K562 (cell line): ENCODE measurements around the gene TAX1BP1. TPM values are rescaled to one million over a fixed set of nuclear protein-coding genes. Genes with fewer than 3 reads are reported as not detected.

ENCODE experiments used
- C11orf30 ChIP-seq: fragments of 450-650 bp; IDR thresholded peaks from 2 replicates; pipeline ENCODE4 v1.6.1; 2016; ENCODE audit warnings: low read depth, mild to moderate bottlenecking
- CBFA2T2 ChIP-seq: fragments of 450-650 bp; conservative IDR thresholded peaks from 2 replicates; pipeline ENCODE4 v1.6.1; 2017; ENCODE audit warnings: mild to moderate bottlenecking
- CCNT2 ChIP-seq: IDR thresholded peaks from 2 replicates; pipeline ENCODE4 v1.6.1; 2011; ENCODE audit warnings: borderline replicate concordance, low read depth, mild to moderate bottlenecking, moderate library complexity, mixed read lengths, low read length; ENCODE audit not compliant: insufficient read length; ENCODE audit errors: extremely low read depth
- CHCHD3 ChIP-seq: fragments of 250-450 bp; sonication (Bioruptor Pico); IDR thresholded peaks from 2 replicates; pipeline ENCODE4 v2.1.2; 2022; ENCODE audit warnings: mild to moderate bottlenecking
- ETS2 ChIP-seq: IDR thresholded peaks from 2 replicates; pipeline ENCODE4 v1.6.1; 2016; ENCODE audit warnings: borderline replicate concordance, missing genetic modification characterization, mild to moderate bottlenecking, moderate library complexity, missing compliant biosample characterization; ENCODE audit not compliant: poor library complexity, severe bottlenecking
- JUND ChIP-seq, 2 experiments: IDR thresholded peaks; 2 replicates in 1 of 2; 3 replicates in 1 of 2; pipeline ENCODE4 v1.6.1; 2011; ENCODE audit warnings: borderline replicate concordance in 2 of 2, low read depth in 2 of 2, low read length in 2 of 2, improper control_type of control experiment in 1 of 2, missing biosample characterization in 1 of 2, missing genetic modification characterization in 1 of 2, missing genetic modification reagents in 1 of 2
- MEF2A ChIP-seq: IDR thresholded peaks from 2 replicates; pipeline ENCODE4 v1.6.1; 2011; ENCODE audit warnings: low read depth, mild to moderate bottlenecking, low read length, moderate library complexity; ENCODE audit not compliant: control insufficient read depth
- NONO ChIP-seq, 2 experiments: fragments of 200-400 bp in 1 of 2; fragments of 450-650 bp in 1 of 2; formaldehyde crosslinking in 1 of 2; IDR thresholded peaks; 2 replicates each; pipeline ENCODE4 v1.6.1; 2017; ENCODE audit warnings: low read depth in 2 of 2, mild to moderate bottlenecking in 2 of 2, moderate library complexity in 2 of 2, low read length in 1 of 2
- NR3C1 ChIP-seq: sonication (generic); formaldehyde crosslinking; IDR thresholded peaks from 2 replicates; pipeline ENCODE4 v1.8.1; 2022; ENCODE audit warnings: missing genetic modification reagents
- PCBP1 ChIP-seq: fragments of 200-400 bp; formaldehyde crosslinking; IDR thresholded peaks from 2 replicates; pipeline ENCODE4 v1.6.1; 2018; ENCODE audit warnings: mild to moderate bottlenecking, low read depth, low read length; ENCODE audit not compliant: poor library complexity, severe bottlenecking
- POLR2A ChIP-seq: fragments of 450-650 bp; conservative IDR thresholded peaks from 2 replicates; pipeline ENCODE4 v1.6.1; 2016
- PYGO2 ChIP-seq: fragments of 450-650 bp; IDR thresholded peaks from 2 replicates; pipeline ENCODE4 v1.6.1; 2016; ENCODE audit warnings: mild to moderate bottlenecking, missing genetic modification characterization, moderate library complexity, missing compliant biosample characterization
- RFX7 ChIP-seq: fragments of 250-450 bp; sonication (Bioruptor Pico); IDR thresholded peaks from 2 replicates; pipeline ENCODE4 v1.5.1; 2021; ENCODE audit warnings: mild to moderate bottlenecking
- RUNX1 ChIP-seq: sonication (generic); IDR thresholded peaks from 2 replicates; pipeline ENCODE4 v1.6.1; 2016; ENCODE audit warnings: antibody characterized with exemption, low read depth
- SOX6 ChIP-seq: fragments of 450-650 bp; IDR thresholded peaks from 2 replicates; pipeline ENCODE4 v1.6.1; 2014; ENCODE audit warnings: mild to moderate bottlenecking
- STAT5A ChIP-seq: IDR thresholded peaks from 2 replicates; pipeline ENCODE4 v1.6.1; 2012; ENCODE audit warnings: low read length, inconsistent platforms, borderline replicate concordance
- TEAD1 ChIP-seq, 2 experiments: fragments of 450-650 bp in 1 of 2; sonication (generic) in 1 of 2; formaldehyde crosslinking; IDR thresholded peaks; 2 replicates each; pipeline versions ENCODE4 v1.4.0 to v1.8.0; 2020 to 2022; ENCODE audit warnings: mild to moderate bottlenecking in 2 of 2, missing genetic modification reagents in 1 of 2
- TEAD4 ChIP-seq, 2 experiments: sonication (generic) in 1 of 2; formaldehyde crosslinking in 1 of 2; IDR thresholded peaks; 2 replicates each; pipeline versions ENCODE4 v1.6.1 to v1.8.0; 2012 to 2022; ENCODE audit warnings: borderline replicate concordance in 1 of 2, inconsistent platforms in 1 of 2, low read length in 1 of 2, mild to moderate bottlenecking in 1 of 2, missing genetic modification reagents in 1 of 2
- ZNF140 ChIP-seq: fragments of 250-450 bp; sonication (Bioruptor Pico); IDR thresholded peaks from 2 replicates; pipeline ENCODE4 v1.8.0; 2021; ENCODE audit warnings: moderate library complexity, mild to moderate bottlenecking, inconsistent platforms
- polyA plus RNA-seq, 8 experiments: library from polyadenylated mRNA; depleted of rRNA in 4 of 8; stranded (reverse) in 5 of 8; unstranded in 3 of 8; fragments of >200 nt; fragmentation: Nextera tagmentation in 2 of 8; fragmentation: Illumina TruSeq in 1 of 8; extraction: Ambion mirVana in 2 of 8; extraction: Trizol in 1 of 8; gene quantifications; 2 replicates each; pipeline versions ENCODE4 v1.2.1 to v1.2.3, GENCODE V29; 2011 to 2014; ENCODE audit warnings: inconsistent platforms in 1 of 8, missing spikeins in 1 of 8
- total RNA-seq, 7 experiments: library from RNA; depleted of rRNA in 6 of 7; stranded (reverse); fragments of >200 nt in 6 of 7; fragmentation: Illumina TruSeq in 2 of 7; extraction: Trizol in 2 of 7; gene quantifications; 2 replicates each; pipeline versions ENCODE4 v1.2.1 to v1.2.3, GENCODE V29; 2011 to 2021; ENCODE audit warnings: low replicate concordance in 1 of 7
- TF ChIP-seq, protein P1 (sequence below): fragments of 450-650 bp; IDR thresholded peaks from 2 replicates; pipeline ENCODE4 v1.7.0; 2016; ENCODE audit warnings: borderline replicate concordance
- TF ChIP-seq, protein P2 (sequence below): IDR thresholded peaks from 2 replicates; pipeline ENCODE4 v1.6.1; 2011; ENCODE audit warnings: borderline replicate concordance, low read depth, mild to moderate bottlenecking, moderate library complexity, low read length; ENCODE audit not compliant: insufficient read depth, poor library complexity, severe bottlenecking

The TAX1BP1 gene
- total and polyA plus RNA-seq, 9 of the 15 experiments (the other 6 are each of a cell fraction or from before 2014, with no cell fraction given) = 49.0 to 119 (median 75.9) TPM

DNA sequence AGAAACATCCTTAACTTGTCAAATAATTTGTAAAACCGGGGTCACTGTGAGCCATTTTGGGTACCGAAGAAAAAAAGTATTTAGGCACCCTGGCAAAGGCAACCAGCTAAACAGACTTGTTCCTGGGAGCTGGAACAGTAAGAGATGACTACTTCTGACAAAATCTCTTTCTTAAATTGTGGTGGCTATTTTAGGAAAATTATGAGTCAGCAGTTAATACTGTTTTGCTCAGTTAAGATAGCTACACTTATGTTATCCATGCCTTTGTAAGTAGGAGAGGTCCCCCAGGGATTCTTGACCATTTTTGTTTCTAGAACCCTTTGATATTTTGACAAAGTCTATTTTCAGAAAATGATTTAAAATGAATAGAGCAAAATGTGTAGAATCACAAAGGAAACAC, 68.7 kb downstream of the TAX1BP1 start (continued):
- peak; percentile 46; the same call in 1 of the 2 replicates for TF ChIP-seq JUND (IDR thresholded peaks at IDR 0.05; ENCODE audit: borderline replicate concordance, low read depth, low read length)
- no peak for TF ChIP-seq JUND (tag; IDR thresholded peaks at IDR 0.05; ENCODE audit: borderline replicate concordance, low read depth, low read length)
- no peak for TF ChIP-seq NR3C1 (CRISPR knock-in tag)
- TF ChIP-seq MEF2A = peak; percentile 81
- TF ChIP-seq, protein P1, sequence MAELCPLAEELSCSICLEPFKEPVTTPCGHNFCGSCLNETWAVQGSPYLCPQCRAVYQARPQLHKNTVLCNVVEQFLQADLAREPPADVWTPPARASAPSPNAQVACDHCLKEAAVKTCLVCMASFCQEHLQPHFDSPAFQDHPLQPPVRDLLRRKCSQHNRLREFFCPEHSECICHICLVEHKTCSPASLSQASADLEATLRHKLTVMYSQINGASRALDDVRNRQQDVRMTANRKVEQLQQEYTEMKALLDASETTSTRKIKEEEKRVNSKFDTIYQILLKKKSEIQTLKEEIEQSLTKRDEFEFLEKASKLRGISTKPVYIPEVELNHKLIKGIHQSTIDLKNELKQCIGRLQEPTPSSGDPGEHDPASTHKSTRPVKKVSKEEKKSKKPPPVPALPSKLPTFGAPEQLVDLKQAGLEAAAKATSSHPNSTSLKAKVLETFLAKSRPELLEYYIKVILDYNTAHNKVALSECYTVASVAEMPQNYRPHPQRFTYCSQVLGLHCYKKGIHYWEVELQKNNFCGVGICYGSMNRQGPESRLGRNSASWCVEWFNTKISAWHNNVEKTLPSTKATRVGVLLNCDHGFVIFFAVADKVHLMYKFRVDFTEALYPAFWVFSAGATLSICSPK = no peak
- TF ChIP-seq, protein P2, sequence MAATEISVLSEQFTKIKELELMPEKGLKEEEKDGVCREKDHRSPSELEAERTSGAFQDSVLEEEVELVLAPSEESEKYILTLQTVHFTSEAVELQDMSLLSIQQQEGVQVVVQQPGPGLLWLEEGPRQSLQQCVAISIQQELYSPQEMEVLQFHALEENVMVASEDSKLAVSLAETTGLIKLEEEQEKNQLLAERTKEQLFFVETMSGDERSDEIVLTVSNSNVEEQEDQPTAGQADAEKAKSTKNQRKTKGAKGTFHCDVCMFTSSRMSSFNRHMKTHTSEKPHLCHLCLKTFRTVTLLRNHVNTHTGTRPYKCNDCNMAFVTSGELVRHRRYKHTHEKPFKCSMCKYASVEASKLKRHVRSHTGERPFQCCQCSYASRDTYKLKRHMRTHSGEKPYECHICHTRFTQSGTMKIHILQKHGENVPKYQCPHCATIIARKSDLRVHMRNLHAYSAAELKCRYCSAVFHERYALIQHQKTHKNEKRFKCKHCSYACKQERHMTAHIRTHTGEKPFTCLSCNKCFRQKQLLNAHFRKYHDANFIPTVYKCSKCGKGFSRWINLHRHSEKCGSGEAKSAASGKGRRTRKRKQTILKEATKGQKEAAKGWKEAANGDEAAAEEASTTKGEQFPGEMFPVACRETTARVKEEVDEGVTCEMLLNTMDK = no peak
- TF ChIP-seq CCNT2 = no peak
- no peak for TF ChIP-seq PYGO2 (tag)
- TF ChIP-seq PCBP1 = no peak
- TF ChIP-seq SOX6 = no peak
- TF ChIP-seq ZNF140 = no peak
- TF ChIP-seq POLR2A = no peak
- no peak for TF ChIP-seq CHCHD3 (CRISPR knock-in tag)
- no peak for TF ChIP-seq NONO (IDR thresholded peaks at IDR 0.05; ENCODE audit: low read depth in 2 of 2, low read length in 1 of 2)
- TF ChIP-seq ETS2 = no peak
- TF ChIP-seq RUNX1 = no peak
- no peak for TF ChIP-seq RFX7 (CRISPR knock-in tag)
- TF ChIP-seq STAT5A = no peak
- TF ChIP-seq CBFA2T2 = no peak
- TF ChIP-seq TEAD1 (CRISPR knock-in tag; IDR thresholded peaks at IDR 0.05) = no peak
- no peak for TF ChIP-seq TEAD4 (IDR thresholded peaks at IDR 0.05; ENCODE audit: low read length)
- TF ChIP-seq TEAD4 (CRISPR knock-in tag; IDR thresholded peaks at IDR 0.05; ENCODE audit: borderline replicate concordance) = no peak
- peak; percentile 91 for TF ChIP-seq C11orf30
